CMK (cell line): ENCODE measurements around the gene BBS1.

Experiments used
- DNase-seq: peaks from one replicate; pipeline ENCODE4 v3.0.0-alpha.2; 2010; ENCODE audit warnings: low read depth

BBS1 gene

DNA sequence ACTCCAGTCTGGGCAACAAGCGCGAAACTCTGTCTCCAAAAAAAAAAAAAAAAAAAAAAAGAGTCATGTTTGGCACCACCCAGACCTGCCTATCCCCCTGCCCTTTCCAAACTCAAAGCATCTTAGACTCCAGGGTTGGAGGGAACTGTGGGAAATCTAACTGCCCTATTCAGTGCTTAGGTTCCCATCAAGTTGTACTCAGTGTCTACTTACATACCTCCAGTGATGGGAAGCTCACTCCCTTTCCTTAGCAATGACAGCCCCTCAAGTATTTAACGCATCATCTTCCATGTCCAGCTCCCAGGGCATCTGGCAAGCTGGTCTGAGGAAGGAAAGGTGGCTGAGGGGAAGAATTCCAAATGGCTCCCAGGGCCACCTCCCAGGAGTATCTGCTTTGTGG lies 39.3 kb downstream of the BBS1 start:
- DNase-seq, result no peak

DNA sequence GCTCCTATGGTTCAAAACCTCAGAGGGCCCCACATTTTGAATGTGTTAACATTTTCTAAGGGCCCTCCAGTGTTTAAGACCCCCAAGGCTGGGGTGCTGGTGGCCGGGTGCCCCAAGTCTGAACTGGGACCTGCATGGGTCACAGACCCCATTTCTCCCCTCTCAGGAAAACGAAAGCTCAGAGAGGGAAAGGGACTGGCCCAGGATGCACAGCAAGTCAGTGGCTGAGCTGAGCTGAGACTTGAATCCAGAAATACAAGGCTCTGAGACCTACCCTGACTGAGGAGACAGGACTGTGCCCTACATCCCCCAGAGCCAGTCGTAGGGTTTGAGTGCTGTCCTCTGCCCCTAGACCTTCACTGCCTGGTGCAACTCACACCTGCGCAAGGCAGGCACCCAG lies 40.5 kb downstream of the BBS1 start:
- DNase-seq, result no peak

GRCh38 chr11:66554602-66555001 lies 44.2 kb downstream of the BBS1 start:
- DNase-seq, result no peak

- no peak for DNase-seq
Measured at GRCh38 chr11:66555416-66555815, 45.0 kb downstream of the BBS1 start.

GRCh38 chr11:66556086-66556485 lies 45.7 kb downstream of the BBS1 start:
- DNase-seq, result no peak

- DNase-seq, result no peak
Measured at GRCh38 chr11:66557733-66558326, 47.4 kb downstream of the BBS1 start.

GRCh38 chr11:66559142-66559865 lies 48.9 kb downstream of the BBS1 start:
- no peak for DNase-seq

DNA sequence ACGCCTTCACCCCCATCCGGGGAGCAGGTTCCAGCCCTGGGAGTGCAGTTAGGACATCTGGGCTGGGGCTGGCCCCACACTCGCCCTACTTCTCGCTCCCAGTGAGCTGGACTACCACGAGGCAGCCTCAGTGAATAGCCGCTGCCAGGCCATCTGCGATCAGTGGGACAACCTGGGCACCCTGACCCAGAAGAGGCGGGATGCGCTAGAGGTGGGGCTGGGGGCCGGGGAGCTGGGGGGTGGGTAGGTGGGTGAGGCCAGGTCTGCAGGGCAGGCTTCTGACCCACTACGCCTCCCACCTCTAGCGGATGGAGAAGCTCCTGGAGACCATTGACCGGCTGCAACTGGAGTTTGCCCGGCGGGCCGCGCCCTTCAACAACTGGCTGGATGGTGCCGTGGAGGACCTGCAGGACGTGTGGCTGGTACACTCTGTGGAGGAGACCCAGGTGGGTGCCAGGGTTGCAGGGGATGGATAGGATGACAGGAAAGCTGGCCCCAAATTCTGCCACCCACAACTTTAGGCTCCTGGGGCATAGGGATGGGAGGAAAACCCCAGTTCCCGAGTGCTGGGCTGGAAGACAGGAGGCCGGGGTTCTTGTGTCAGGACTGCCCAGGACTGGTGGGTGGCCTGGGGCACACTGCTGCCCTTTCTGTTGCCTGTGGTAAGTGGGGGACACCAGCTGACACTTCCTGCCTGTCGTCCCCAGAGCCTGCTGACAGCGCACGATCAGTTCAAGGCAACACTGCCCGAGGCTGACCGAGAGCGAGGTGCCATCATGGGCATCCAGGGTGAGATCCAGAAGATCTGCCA lies 49.6 kb downstream of the BBS1 start:
- DNase-seq, result no peak

GRCh38 chr11:66561178-66561974 lies 50.9 kb downstream of the BBS1 start:
- DNase-seq, result no peak

DNA sequence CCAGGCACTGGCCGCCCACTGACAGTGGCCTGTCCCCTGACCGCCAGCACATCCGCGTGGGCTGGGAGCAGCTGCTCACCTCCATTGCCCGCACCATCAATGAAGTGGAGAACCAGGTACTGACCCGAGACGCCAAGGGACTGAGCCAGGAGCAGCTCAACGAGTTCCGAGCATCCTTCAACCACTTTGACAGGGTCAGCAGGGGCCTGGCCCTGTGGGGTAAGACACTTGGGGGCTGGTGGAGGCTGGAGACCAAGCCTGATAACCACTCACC lies 51.5 kb downstream of the BBS1 start:
- no peak for DNase-seq

DNA sequence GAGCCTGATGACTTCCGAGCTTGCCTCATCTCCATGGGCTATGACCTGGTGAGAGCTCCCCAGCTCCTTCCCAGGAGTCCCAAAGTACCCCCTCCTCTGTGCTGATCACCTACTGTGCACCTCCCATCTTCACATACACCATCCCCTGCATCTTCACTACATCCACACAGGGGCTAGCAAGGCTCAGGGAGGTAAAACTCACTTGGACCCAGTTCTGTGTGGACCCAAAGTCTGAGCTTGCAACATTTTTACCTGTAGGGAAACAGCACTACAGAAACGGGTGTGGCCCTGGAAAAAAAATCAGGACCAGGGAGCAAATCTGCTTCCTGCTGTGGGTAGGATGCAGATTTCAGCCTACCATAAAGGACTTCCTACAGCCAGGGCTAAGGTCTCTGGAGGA lies 51.8 kb downstream of the BBS1 start:
- no peak for DNase-seq

DNA sequence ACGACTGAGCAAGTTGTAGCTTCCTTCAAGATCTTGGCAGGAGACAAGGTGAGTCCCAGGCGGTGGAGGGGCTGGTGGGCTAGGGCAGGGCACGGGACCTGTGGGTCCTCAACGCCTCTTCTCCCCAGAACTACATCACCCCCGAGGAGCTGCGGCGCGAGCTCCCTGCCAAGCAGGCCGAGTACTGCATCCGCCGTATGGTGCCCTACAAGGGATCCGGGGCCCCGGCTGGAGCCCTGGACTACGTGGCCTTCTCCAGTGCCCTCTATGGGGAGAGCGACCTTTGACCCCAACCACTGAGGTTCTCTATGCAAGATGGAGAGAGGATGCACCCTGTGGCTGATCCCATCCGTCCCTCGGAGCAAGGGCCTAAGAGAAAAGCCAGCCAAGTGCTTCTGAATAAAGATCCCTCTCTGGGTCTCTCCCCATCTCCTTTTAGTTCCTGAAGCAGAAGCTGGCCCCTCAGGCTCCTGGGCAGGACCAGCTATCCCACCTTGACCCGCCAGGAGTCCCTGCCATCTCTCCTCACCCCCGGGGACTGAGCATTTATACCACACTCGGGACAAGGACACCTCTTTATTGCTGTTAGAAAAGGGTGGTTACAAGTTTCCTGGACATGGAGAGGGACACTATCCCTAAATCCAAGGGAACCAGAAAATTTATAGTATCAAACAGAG lies 52.6 kb downstream of the BBS1 start:
- no peak for DNase-seq

DNA sequence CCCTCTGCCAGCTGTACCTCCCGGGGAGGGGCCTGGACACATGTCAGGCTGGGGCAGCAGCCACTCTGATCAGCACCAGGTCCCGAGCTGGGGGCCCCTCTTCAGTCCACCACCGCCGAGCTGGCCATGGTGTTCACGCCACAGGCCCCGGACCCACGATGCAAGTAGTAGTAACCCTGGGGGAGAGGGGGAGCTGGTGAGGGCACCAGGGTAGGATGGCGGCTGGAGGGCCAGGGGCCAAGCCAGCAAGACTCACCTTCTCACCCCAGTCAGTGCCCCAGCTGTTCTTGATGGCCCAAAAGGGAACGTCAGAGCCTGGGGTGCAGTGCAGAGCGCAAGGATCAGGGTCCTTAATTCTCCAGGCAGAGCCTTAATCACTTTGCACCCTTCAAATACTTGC lies 53.4 kb downstream of the BBS1 start:
- no peak for DNase-seq

DNA sequence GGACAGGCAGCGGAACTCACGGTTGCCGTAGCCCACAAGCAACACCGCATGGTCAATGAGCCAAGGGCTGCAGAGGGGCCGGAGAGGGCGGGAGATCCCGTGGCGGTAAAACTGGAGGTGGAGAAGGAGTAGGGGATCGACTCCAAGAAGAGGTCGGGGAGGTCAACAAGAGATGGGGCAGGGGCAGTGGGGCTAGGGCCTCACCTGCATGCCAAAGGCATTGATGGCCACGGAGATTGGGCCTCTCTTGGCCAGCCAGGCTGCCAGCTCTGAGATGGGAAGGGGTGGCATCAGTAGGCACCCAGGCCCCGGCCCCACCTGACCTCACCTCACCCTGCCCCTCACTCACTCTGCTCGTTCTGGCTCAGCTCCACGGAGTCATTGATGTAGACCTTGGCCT lies 54.1 kb downstream of the BBS1 start:
- DNase-seq, result no peak

GRCh38 chr11:66564984-66565383 lies 54.5 kb downstream of the BBS1 start:
- DNase-seq, result no peak

- no peak for DNase-seq
Measured at GRCh38 chr11:66566221-66566620, 55.8 kb downstream of the BBS1 start.

DNA sequence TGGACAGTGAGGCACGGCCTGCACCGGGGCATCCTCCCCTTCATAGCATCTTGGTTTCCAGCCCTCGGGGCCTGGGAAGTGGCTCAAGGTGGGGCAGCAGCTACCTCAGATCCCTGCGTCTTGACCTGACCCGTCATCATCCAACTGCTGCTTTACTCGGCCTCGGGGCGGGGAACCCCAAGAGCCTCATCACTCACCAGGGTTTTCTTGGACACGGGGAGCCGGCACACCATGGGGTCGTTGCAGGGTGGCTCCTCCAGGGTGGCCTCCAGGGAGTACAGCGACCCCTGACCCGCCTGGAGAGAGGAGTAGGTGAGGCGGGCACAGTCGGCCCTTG lies 57.3 kb downstream of the BBS1 start:
- no peak for DNase-seq

DNA sequence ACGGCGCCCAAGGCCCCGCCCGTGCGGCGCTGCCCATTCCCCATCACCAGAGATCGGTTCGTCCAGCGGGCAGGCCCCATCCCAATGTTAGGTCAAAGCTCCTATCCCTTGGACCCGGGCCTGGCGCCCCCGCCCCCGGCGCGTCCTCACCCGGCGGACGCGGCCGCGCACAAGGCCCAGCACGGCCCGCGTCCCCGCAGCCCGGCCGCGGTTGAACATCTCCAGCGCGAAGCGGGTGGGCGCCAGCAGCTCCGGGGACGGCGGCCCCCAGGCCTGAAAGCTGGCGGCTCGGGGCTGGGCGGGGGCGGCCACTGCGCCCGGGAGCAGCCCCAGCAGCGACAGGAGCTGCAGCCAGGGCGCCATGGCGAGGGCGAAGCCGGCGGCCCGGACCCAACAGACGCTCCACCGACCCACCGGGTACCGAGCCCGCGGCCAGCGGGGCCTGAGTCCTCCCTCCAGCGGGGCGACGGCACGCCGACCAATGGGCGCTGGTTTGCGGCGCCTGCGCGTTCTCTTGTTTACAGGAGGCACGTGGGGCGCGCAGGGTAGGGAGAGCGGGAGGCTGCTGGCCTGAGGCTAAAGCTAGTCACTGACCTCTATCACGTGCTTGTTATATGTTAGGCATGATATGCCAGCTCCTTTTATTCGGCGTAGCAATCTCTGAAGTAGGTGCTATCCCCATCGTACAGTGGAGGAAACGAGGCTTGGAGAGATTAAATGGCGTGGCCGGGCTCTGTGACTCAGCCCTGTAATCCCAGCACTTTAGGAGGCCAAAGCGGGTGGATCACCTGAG lies 57.9 kb downstream of the BBS1 start, which contains the start of gene CTSF:
CTSF (minus strand) TSS at position 483 of the 793 bp plus-strand sequence; CDS start at position 363, 120 bp downstream.
- DNase-seq, result peak; percentile 49

DNA sequence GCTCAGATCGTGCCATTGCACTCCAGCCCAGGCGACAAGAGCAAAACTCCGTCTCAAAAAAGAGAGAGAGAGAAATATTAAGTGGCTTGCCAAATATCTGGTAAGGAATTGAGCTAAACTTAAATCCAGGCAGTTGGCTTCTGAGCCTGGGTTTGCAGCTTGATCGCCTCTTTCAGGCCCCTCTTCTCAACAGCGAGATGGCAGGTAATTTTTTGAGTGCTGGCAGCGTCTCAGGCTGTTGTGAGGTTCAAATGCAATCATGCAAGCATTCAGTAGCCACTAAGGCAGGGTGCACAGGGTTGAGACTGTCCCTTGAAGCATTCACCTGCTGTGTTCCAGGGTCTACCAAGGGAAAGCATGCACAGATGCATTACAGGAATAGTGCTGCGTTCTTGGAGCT lies 58.6 kb downstream of the BBS1 start:
- DNase-seq, result no peak

DNA sequence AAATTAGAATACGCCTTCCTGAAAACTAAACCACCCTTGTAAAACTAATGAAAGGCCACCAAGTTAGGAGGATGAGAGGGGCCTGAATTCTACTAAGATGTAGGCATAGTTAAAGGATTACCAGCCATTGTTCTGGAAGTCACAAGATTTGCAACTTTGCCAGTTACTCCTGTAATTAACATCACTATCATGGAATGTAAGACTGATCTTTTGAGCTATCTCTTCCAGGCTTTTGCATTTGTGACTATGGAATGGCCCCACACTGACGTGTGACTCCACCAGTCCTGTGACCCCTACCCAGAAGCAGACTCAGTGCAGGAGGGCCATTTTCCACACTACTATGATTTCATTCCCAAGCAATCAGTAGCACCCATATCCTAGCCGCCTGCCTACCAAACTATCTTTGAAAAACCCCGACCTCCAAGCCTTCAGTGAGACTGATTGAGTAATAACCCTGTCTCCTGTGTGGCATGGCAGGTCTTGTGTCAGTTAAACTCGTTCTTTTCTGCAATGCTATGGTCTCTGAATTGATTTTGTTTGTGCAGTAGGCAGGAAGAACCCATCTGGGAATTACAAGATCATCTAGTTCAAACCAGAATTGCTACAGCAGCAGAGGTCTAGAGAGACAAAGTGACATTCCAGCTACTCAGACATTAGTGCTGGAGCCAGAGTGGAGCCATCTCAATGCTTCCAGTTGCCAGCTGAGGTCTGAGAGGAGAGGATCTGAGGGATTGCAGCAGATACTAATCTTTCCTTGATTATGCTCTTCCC lies 59.8 kb downstream of the BBS1 start:
- DNase-seq, result no peak

- no peak for DNase-seq
Measured at GRCh38 chr11:66570850-66571180, 60.4 kb downstream of the BBS1 start.
